Fibroblast of skin of left quadriceps (primary cell): ENCODE data around the gene CLN6.
"Not testable (repeated sequence)": the region's sequence is repeated elsewhere in the genome, so short reads cannot be mapped to it uniquely, and the experiment has no call there.

Source experiments
- DNase-seq, 2 experiments: peaks; one replicate each; pipeline ENCODE4 v3.0.0-alpha.2; 2013; ENCODE audit warnings: low read depth in 2 of 2

CLN6 gene

GRCh38 chr15:68224108-68224507, 5.4 kb downstream of the CLN6 start:
- DNase-seq: no peak

GRCh38 chr15:68223171-68223570, 6.4 kb downstream of the CLN6 start:
- no peak for DNase-seq

GRCh38 chr15:68222432-68222743, 7.1 kb downstream of the CLN6 start:
- not testable (repeated sequence) for DNase-seq

GRCh38 chr15:68221530-68222431, 7.7 kb downstream of the CLN6 start:
- not testable (repeated sequence) for DNase-seq

GRCh38 chr15:68220967-68221366, 8.6 kb downstream of the CLN6 start:
- no peak for DNase-seq

- no peak for DNase-seq
Measured at GRCh38 chr15:68220489-68220888, 9.0 kb downstream of the CLN6 start.

GRCh38 chr15:68218847-68219798, 10.4 kb downstream of the CLN6 start:
- DNase-seq: no peak

- no peak for DNase-seq
Measured at GRCh38 chr15:68218331-68218730, 11.2 kb downstream of the CLN6 start.

GRCh38 chr15:68217341-68217740, 12.2 kb downstream of the CLN6 start:
- DNase-seq: no peak

GRCh38 chr15:68214838-68215254, 14.7 kb downstream of the CLN6 start:
- DNase-seq: no peak

GRCh38 chr15:68213991-68214837, 15.3 kb downstream of the CLN6 start:
- no peak for DNase-seq

GRCh38 chr15:68213491-68213845, 16.1 kb downstream of the CLN6 start:
- not testable (repeated sequence) for DNase-seq

GRCh38 chr15:68211656-68212320, 17.7 kb downstream of the CLN6 start:
- no peak for DNase-seq

- DNase-seq: peak; percentile 17 to 25
Measured at GRCh38 chr15:68210821-68211655, 18.5 kb downstream of the CLN6 start.

- no peak for DNase-seq
Measured at GRCh38 chr15:68210409-68210756, 19.1 kb downstream of the CLN6 start.

- no peak for DNase-seq
Measured at GRCh38 chr15:68209735-68210408, 19.7 kb downstream of the CLN6 start.

- no peak for DNase-seq
Measured at GRCh38 chr15:68209272-68209671, 20.3 kb downstream of the CLN6 start.

- DNase-seq: no peak
Measured at GRCh38 chr15:68208636-68209240, 20.8 kb downstream of the CLN6 start.

GRCh38 chr15:68208136-68208535, 21.4 kb downstream of the CLN6 start:
- no peak for DNase-seq
